Astrocyte (in vitro differentiated cells and primary cell): ENCODE measurements around the gene SEMA4C. TPM values are rescaled to one million over a fixed set of nuclear protein-coding genes. Genes with fewer than 3 reads are reported as not detected.

Experiments
- DNase-seq: peaks from one replicate; pipeline ENCODE4 v3.0.0-alpha.2; 2010; ENCODE audit warnings: low read depth
- FAIRE-seq: peaks from 2 replicates; lab custom pipeline; 2011; peaks lifted over from hg19 to GRCh38; lab: Jason Lieb, UNC
- H2AFZ ChIP-seq: 2 replicates; pipeline ENCODE4 v1.6.0; 2012; ENCODE audit warnings: low read depth, low read length, inconsistent platforms
- H3K27ac ChIP-seq: 2 replicates; pipeline ENCODE4 v1.5.1; 2011; ENCODE audit warnings: low read depth, low read length, inconsistent platforms
- H3K27me3 ChIP-seq: 2 replicates; pipeline ENCODE4 v1.6.0; 2011; ENCODE audit warnings: low read length, inconsistent platforms; ENCODE audit not compliant: insufficient read depth
- H3K36me3 ChIP-seq: 2 replicates; pipeline ENCODE4 v1.5.1; 2011; ENCODE audit warnings: low read length, inconsistent platforms; ENCODE audit not compliant: insufficient read depth
- H3K4me1 ChIP-seq: 2 replicates; pipeline ENCODE4 v1.5.1; 2011; ENCODE audit warnings: low read length, inconsistent platforms; ENCODE audit not compliant: insufficient read depth
- H3K4me2 ChIP-seq: 2 replicates; pipeline ENCODE4 v1.6.0; 2012; ENCODE audit warnings: low read length, inconsistent platforms
- H3K4me3 ChIP-seq: 2 replicates; pipeline ENCODE4 v1.5.1; 2011; ENCODE audit warnings: low read depth, mild to moderate bottlenecking, low read length, inconsistent platforms; ENCODE audit not compliant: insufficient read depth
- H3K79me2 ChIP-seq: 2 replicates; pipeline ENCODE4 v1.6.0; 2012; ENCODE audit warnings: mild to moderate bottlenecking, low read length, inconsistent platforms; ENCODE audit not compliant: insufficient read depth
- H3K9ac ChIP-seq: 2 replicates; pipeline ENCODE4 v1.6.0; 2012; ENCODE audit warnings: mild to moderate bottlenecking, low read length, inconsistent platforms
- H3K9me3 ChIP-seq: 2 replicates; pipeline ENCODE4 v1.5.1; 2012; ENCODE audit warnings: low read depth, mild to moderate bottlenecking, low read length, inconsistent platforms; ENCODE audit not compliant: insufficient read depth
- H4K20me1 ChIP-seq: 2 replicates; pipeline ENCODE4 v1.6.0; 2012; ENCODE audit warnings: low read length, inconsistent platforms; ENCODE audit not compliant: insufficient read depth
- H3K27ac Mint-ChIP-seq: one replicate; pipeline ENCODE4 v1.8.0; 2021; ENCODE audit warnings: mild to moderate bottlenecking, mixed read lengths; ENCODE audit not compliant: unreplicated experiment
- H3K27me3 Mint-ChIP-seq: one replicate; pipeline ENCODE4 v1.8.0; 2021; ENCODE audit warnings: low read depth, mixed read lengths; ENCODE audit not compliant: unreplicated experiment
- H3K36me3 Mint-ChIP-seq: one replicate; pipeline ENCODE4 v1.8.0; 2021; ENCODE audit warnings: low read depth, mixed read lengths; ENCODE audit not compliant: unreplicated experiment
- H3K4me1 Mint-ChIP-seq: one replicate; pipeline ENCODE4 v1.8.0; 2021; ENCODE audit warnings: low read depth, mixed read lengths; ENCODE audit not compliant: unreplicated experiment
- H3K4me3 Mint-ChIP-seq: one replicate; pipeline ENCODE4 v1.8.0; 2021; ENCODE audit warnings: mild to moderate bottlenecking, moderate library complexity, mixed read lengths; ENCODE audit not compliant: unreplicated experiment
- H3K9me3 Mint-ChIP-seq: one replicate; pipeline ENCODE4 v1.8.0; 2021; ENCODE audit warnings: mild to moderate bottlenecking, mixed read lengths; ENCODE audit not compliant: unreplicated experiment
- EZH2 ChIP-seq: IDR thresholded peaks from 2 replicates; pipeline ENCODE4 v1.6.1; 2012; ENCODE audit warnings: mild to moderate bottlenecking, low read length, inconsistent platforms; ENCODE audit not compliant: insufficient read depth
- total RNA-seq: library from RNA; stranded (reverse); gene quantifications from 2 replicates; pipeline ENCODE4 v1.2.1, GENCODE V29; 2021
- TF ChIP-seq, protein P1 (sequence below): IDR thresholded peaks from 2 replicates; pipeline ENCODE4 v1.5.1; 2011; ENCODE audit warnings: low read depth, mild to moderate bottlenecking, inconsistent platforms, low read length, moderate library complexity; ENCODE audit not compliant: insufficient read depth

Gene SEMA4C
- total RNA-seq, 1 donor from 2014 or later = 32.8 TPM

DNA sequence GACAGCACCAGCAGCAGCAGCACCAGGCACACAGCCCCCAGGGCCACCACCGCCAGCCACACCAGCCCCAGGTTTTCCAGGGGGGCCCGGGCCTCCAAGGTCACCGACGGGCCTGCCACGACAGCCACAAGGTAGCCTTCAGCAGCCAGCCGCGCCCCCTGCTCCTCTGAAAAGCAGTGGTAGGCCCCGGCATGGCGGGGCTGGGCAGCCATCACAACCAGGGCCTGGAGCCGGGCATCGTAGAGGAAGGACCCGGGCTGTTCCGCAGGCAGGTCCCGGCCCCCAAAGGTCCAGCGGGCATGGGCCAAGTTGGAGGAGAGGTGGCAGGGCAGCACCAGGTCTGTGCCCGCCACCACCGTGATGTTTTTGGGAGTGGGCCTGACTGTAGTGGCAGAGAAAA, 8.8 kb downstream of the SEMA4C start:
- H2AFZ ChIP-seq = no peak overlapping the region
- H3K9me3 Mint-ChIP-seq = no peaks in the 10 kb centered on the region
- H3K27me3 ChIP-seq = no peaks in the 10 kb centered on the region
- H3K27ac ChIP-seq = no peak overlapping the region
- H3K9ac ChIP-seq = no peak overlapping the region
- H3K4me1 ChIP-seq = peaks cover 19% of the 10 kb centered on the region
- DNase-seq (no peak), FAIRE-seq (no peak)
- H3K4me2 ChIP-seq = no peak overlapping the region
- peaks cover 69% of the 10 kb centered on the region for H4K20me1 ChIP-seq
- H3K9me3 ChIP-seq = no peaks in the 10 kb centered on the region
- no peak overlapping the region for H3K4me3 Mint-ChIP-seq
- peaks cover 8% of the 10 kb centered on the region for H3K36me3 Mint-ChIP-seq
- TF ChIP-seq, protein P1, sequence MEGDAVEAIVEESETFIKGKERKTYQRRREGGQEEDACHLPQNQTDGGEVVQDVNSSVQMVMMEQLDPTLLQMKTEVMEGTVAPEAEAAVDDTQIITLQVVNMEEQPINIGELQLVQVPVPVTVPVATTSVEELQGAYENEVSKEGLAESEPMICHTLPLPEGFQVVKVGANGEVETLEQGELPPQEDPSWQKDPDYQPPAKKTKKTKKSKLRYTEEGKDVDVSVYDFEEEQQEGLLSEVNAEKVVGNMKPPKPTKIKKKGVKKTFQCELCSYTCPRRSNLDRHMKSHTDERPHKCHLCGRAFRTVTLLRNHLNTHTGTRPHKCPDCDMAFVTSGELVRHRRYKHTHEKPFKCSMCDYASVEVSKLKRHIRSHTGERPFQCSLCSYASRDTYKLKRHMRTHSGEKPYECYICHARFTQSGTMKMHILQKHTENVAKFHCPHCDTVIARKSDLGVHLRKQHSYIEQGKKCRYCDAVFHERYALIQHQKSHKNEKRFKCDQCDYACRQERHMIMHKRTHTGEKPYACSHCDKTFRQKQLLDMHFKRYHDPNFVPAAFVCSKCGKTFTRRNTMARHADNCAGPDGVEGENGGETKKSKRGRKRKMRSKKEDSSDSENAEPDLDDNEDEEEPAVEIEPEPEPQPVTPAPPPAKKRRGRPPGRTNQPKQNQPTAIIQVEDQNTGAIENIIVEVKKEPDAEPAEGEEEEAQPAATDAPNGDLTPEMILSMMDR = no peak
- no peak for TF ChIP-seq EZH2
- no peak overlapping the region for H3K27ac Mint-ChIP-seq
- H3K27me3 Mint-ChIP-seq = no peaks in the 10 kb centered on the region
- peaks cover 8% of the 10 kb centered on the region for H3K4me1 Mint-ChIP-seq
- H3K4me3 ChIP-seq = no peak overlapping the region
- H3K79me2 ChIP-seq = peaks cover 37% of the 10 kb centered on the region
- peaks cover 30% of the 10 kb centered on the region for H3K36me3 ChIP-seq

DNA sequence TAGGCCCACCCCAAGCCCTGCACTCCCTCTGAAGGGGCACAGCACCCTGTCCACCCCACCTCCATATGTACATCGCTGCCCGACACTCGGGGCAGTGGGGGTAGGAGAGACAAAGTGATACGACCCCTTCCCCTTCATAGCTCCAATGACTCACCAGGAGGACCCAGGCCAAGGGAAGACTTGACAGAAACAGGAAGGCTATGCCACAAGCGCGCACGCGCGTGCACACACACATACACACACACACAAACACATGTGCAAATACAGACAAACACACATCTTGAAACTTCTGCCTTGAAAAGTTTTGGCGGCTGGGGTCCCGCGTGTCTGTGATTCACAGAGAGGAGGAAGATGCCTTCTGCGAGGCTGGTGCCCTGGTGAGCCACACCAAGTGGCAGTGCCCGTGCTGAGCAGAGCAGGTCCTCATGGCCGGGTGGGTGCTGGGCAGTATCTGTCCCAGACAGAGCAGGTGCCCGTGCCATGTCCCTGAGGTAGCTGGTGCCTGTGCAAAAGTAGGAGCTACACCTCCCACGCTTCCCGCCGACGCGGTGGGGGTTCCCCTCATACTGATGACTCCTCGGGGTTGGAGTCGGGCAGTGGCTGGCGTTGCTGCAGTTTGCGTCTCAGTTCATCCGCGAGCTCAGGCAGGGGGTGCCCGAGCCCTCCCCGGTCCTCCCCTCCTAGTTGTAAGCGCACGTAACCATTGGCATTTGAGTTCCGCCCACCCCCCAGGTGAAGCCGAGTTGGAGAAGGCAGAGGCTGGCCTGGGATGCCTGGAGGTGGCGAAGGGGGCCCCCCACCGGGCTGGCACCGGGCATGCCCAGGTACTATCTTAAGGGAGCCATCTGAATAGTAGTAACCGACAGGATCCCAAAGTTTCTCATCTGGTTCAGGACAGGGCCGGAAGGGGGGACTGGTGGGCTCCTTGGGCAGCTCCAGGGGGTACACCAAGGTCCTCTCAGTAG, 9.5 kb downstream of the SEMA4C start:
- Mint-ChIP-seq H3K9me3 (no peaks in the 10 kb centered on the region), H3K27ac (no peak overlapping the region), H3K4me1 (peaks cover 8% of the 10 kb centered on the region), H3K36me3 (peaks cover 8% of the 10 kb centered on the region), H3K4me3 (no peak overlapping the region), H3K27me3 (no peaks in the 10 kb centered on the region)
- FAIRE-seq = no peak
- Histone ChIP-seq H3K9me3 (no peaks in the 10 kb centered on the region), H4K20me1 (peaks cover 61% of the 10 kb centered on the region), H3K4me2 (no peak overlapping the region), H3K27ac (no peak overlapping the region), H3K27me3 (no peaks in the 10 kb centered on the region), H3K9ac (no peak overlapping the region), H3K79me2 (peaks cover 32% of the 10 kb centered on the region), H2AFZ (no peak overlapping the region), H3K4me3 (no peak overlapping the region), H3K4me1 (peaks cover 19% of the 10 kb centered on the region), H3K36me3 (peaks cover 24% of the 10 kb centered on the region)
- TF ChIP-seq EZH2 = no peak
- TF ChIP-seq, protein P1 = no peak
- no peak for DNase-seq

DNA sequence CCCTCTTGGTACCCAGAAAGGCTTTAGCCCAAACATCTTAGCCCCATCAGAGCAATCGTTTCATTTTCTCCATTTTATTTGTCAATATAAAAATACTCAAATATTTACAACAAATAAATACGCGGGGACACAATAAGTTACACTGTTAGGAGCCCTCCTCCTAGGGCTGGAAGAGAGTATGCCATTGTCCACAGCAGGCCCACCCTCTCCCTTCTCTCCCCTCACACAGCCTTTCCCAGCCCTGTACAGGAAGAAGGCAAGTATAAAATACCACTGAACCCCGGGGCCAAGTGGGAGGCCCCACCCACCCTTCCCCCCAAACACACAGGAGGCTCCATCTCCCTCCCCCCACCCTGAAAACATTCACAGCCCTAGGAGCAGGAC, 10.2 kb downstream of the SEMA4C start:
- H3K4me3 Mint-ChIP-seq = peak overlapping the region; percentile 68
- no peak overlapping the region for H3K27ac ChIP-seq

More for the DNA sequence above, 10.2 kb downstream of the SEMA4C start:
- Histone ChIP-seq H3K4me2 (no peak overlapping the region), H3K9me3 (no peaks in the 10 kb centered on the region), H3K36me3 (peaks cover 19% of the 10 kb centered on the region), H3K79me2 (peaks cover 30% of the 10 kb centered on the region), H2AFZ (no peak overlapping the region), H3K27me3 (no peaks in the 10 kb centered on the region), H3K4me3 (no peak overlapping the region), H3K9ac (no peak overlapping the region), H3K4me1 (peaks cover 19% of the 10 kb centered on the region), H4K20me1 (peaks cover 59% of the 10 kb centered on the region)
- DNase-seq = no peak
- peaks cover 8% of the 10 kb centered on the region for H3K4me1 Mint-ChIP-seq
- FAIRE-seq = no peak
- H3K27ac Mint-ChIP-seq = no peak overlapping the region
- peaks cover 8% of the 10 kb centered on the region for H3K36me3 Mint-ChIP-seq
- H3K9me3 Mint-ChIP-seq = no peaks in the 10 kb centered on the region
- TF ChIP-seq, protein P1 = no peak
- TF ChIP-seq EZH2 = no peak
- H3K27me3 Mint-ChIP-seq = no peaks in the 10 kb centered on the region
